SK-N-SH (cell line): ENCODE data around the gene HSPB1. TPM values are rescaled to one million over a fixed set of nuclear protein-coding genes. Genes with fewer than 3 reads are reported as not detected.

ENCODE experiments used
- CTCF ChIA-PET: fragments of 300-600, 350-600 bp; formaldehyde crosslinking; extraction: SDS; loops from one replicate; lab custom pipeline; 2021; lab: Yijun Ruan, JAX
- POLR2A ChIA-PET: fragments of 350-600 bp; sonication (Branson Sonifier 250); formaldehyde crosslinking; extraction: SDS; loops from one replicate; lab custom pipeline; 2020; ENCODE audit warnings: antibody characterized with exemption, inconsistent platforms; lab: Yijun Ruan, JAX
- DNase-seq: peaks from one replicate; pipeline ENCODE4 v3.0.0; 2012
- H2AFZ ChIP-seq: fragments of 200-600 bp; sonication (generic); 2 replicates; pipeline ENCODE4 v1.8.1; 2016; ENCODE audit warnings: antibody characterized with exemption, mild to moderate bottlenecking, low read depth
- H3F3A ChIP-seq: fragments of 200-600 bp; sonication (generic); replicated peaks from 2 replicates; pipeline ENCODE3; 2016; ENCODE audit warnings: antibody characterized with exemption, mild to moderate bottlenecking; ENCODE audit not compliant: insufficient read depth
- H3K27ac ChIP-seq, 2 experiments: fragments of 200-500 bp in 1 of 2; fragments of 200-600 bp in 1 of 2; sonication (Bioruptor generic) in 1 of 2; sonication (generic), shearing (Covaris generic) in 1 of 2; 2 replicates each; pipeline versions ENCODE4 v1.5.1 to v1.6.1; 2014 to 2016; ENCODE audit warnings: low read depth in 2 of 2, inconsistent platforms in 1 of 2, low read length in 1 of 2, mild to moderate bottlenecking in 1 of 2, mixed read lengths in 1 of 2
- H3K27me3 ChIP-seq: fragments of 200-600 bp; sonication (generic), shearing (Covaris generic); 2 replicates; pipeline ENCODE4 v1.6.1; 2016; ENCODE audit warnings: mixed run types; ENCODE audit not compliant: insufficient read depth
- H3K36me3 ChIP-seq, 2 experiments: fragments of 200-500 bp in 1 of 2; fragments of 200-600 bp in 1 of 2; sonication (Bioruptor generic) in 1 of 2; sonication (generic) in 1 of 2; replicated peaks in 1 of 2; 2 replicates each; pipeline versions ENCODE3 to v1.5.1; 2014 to 2016; ENCODE audit warnings: low read length in 1 of 2, mild to moderate bottlenecking in 1 of 2; ENCODE audit not compliant: insufficient read depth in 2 of 2, control insufficient read depth in 1 of 2
- H3K4me1 ChIP-seq, 2 experiments: fragments of 200-500 bp in 1 of 2; fragments of 200-600 bp in 1 of 2; sonication (Bioruptor generic) in 1 of 2; sonication (generic), shearing (Covaris generic) in 1 of 2; 2 replicates each; pipeline versions ENCODE4 v1.5.1 to v1.6.1; 2014 to 2016; ENCODE audit warnings: low read depth in 1 of 2, low read length in 1 of 2, mixed run types in 1 of 2; ENCODE audit not compliant: insufficient read depth in 2 of 2, control insufficient read depth in 1 of 2
- H3K4me2 ChIP-seq: fragments of 200-600 bp; sonication (generic), shearing (Covaris generic); 2 replicates; pipeline ENCODE4 v1.6.1; 2017; ENCODE audit warnings: mixed run types
- H3K4me3 ChIP-seq, 2 experiments: fragments of 200-500 bp in 1 of 2; fragments of 200-600 bp in 1 of 2; sonication (Bioruptor generic) in 1 of 2; sonication (generic), shearing (Covaris generic) in 1 of 2; 2 replicates each; pipeline versions ENCODE4 v1.5.1 to v1.8.1; 2014 to 2016; ENCODE audit warnings: low read depth in 2 of 2, inconsistent platforms in 1 of 2, low read length in 1 of 2, mild to moderate bottlenecking in 1 of 2, mixed read lengths in 1 of 2, moderate library complexity in 1 of 2
- H3K79me2 ChIP-seq: fragments of 200-600 bp; sonication (generic); 2 replicates; pipeline ENCODE4 v1.8.1; 2017; ENCODE audit warnings: mild to moderate bottlenecking; ENCODE audit not compliant: insufficient read depth
- H3K9ac ChIP-seq: fragments of 200-600 bp; sonication (generic); 2 replicates; pipeline ENCODE4 v1.6.1; 2017; ENCODE audit warnings: mixed run types
- H3K9me2 ChIP-seq: fragments of 200-600 bp; sonication (generic); 2 replicates; pipeline ENCODE4 v1.6.1; 2017; ENCODE audit warnings: mixed run types
- H3K9me3 ChIP-seq: fragments of 200-600 bp; sonication (generic); 2 replicates; pipeline ENCODE4 v1.6.1; 2017; ENCODE audit warnings: mixed run types, mild to moderate bottlenecking, moderate library complexity
- H4K20me1 ChIP-seq: fragments of 200-600 bp; sonication (generic); 2 replicates; pipeline ENCODE4 v1.6.1; 2017; ENCODE audit warnings: mild to moderate bottlenecking, mixed run types; ENCODE audit not compliant: insufficient read depth
- CHD2 ChIP-seq: fragments of 150-350 bp; IDR thresholded peaks from 2 replicates; pipeline ENCODE4 v1.6.1; 2018; ENCODE audit warnings: low read length; ENCODE audit not compliant: partially characterized antibody
- CTCF ChIP-seq: fragments of 200-600 bp; sonication (generic); IDR thresholded peaks from 2 replicates; pipeline ENCODE4 v1.6.1; 2017; ENCODE audit warnings: antibody characterized with exemption, mild to moderate bottlenecking, moderate library complexity
- ELF1 ChIP-seq: IDR thresholded peaks from 2 replicates; pipeline ENCODE4 v1.4.0; 2012
- EZH2phosphoT487 ChIP-seq: fragments of 200-600 bp; sonication (generic); IDR thresholded peaks from 2 replicates; pipeline ENCODE4 v1.6.1; 2017; ENCODE audit warnings: low read depth, mixed run types, mild to moderate bottlenecking, antibody characterized with exemption, moderate library complexity, borderline replicate concordance
- FOSL2 ChIP-seq: IDR thresholded peaks from 2 replicates; pipeline ENCODE4 v1.4.0; 2012; ENCODE audit warnings: low read depth, mild to moderate bottlenecking, moderate library complexity, borderline replicate concordance
- FOXJ3 ChIP-seq: sonication (generic); formaldehyde crosslinking; IDR thresholded peaks from 2 replicates; pipeline ENCODE4 v1.5.1; 2020; ENCODE audit warnings: mild to moderate bottlenecking, missing genetic modification reagents
- GABPA ChIP-seq: IDR thresholded peaks from 2 replicates; pipeline ENCODE4 v1.4.0; 2012; ENCODE audit warnings: low read depth, mild to moderate bottlenecking
- GATA2 ChIP-seq: sonication (generic); formaldehyde crosslinking; IDR thresholded peaks from 2 replicates; pipeline ENCODE4 v1.5.0; 2020; ENCODE audit warnings: mild to moderate bottlenecking, missing genetic modification reagents
- IRF3 ChIP-seq: fragments of 150-350 bp; IDR thresholded peaks from 2 replicates; pipeline ENCODE4 v1.6.1; 2016; ENCODE audit warnings: mild to moderate bottlenecking, low read depth, low read length
- MEF2A ChIP-seq: IDR thresholded peaks from 2 replicates; pipeline ENCODE4 v1.4.0; 2012; ENCODE audit warnings: low read depth, borderline replicate concordance
- MXI1 ChIP-seq: IDR thresholded peaks from 2 replicates; pipeline ENCODE4 v1.6.1; 2012; ENCODE audit warnings: mild to moderate bottlenecking, low read depth, low read length, improper control_type of control experiment
- NFIC ChIP-seq: IDR thresholded peaks from 2 replicates; pipeline ENCODE4 v1.4.0; 2012; ENCODE audit warnings: borderline replicate concordance
- NRF1 ChIP-seq: IDR thresholded peaks from 2 replicates; pipeline ENCODE4 v1.6.1; 2012; ENCODE audit warnings: low read depth, mild to moderate bottlenecking, low read length
- PBX3 ChIP-seq: IDR thresholded peaks from 2 replicates; pipeline ENCODE4; 2012
- POLR2AphosphoS5 ChIP-seq: IDR thresholded peaks from 2 replicates; pipeline ENCODE4 v1.6.1; 2012; ENCODE audit warnings: low read depth, low read length
- RAD21 ChIP-seq: IDR thresholded peaks from 2 replicates; pipeline ENCODE4 v1.6.1; 2012; ENCODE audit warnings: mild to moderate bottlenecking, low read length
- RCOR1 ChIP-seq: fragments of 150-350 bp; IDR thresholded peaks from 2 replicates; pipeline ENCODE4 v1.6.1; 2017; ENCODE audit warnings: antibody characterized with exemption, low read length
- REST ChIP-seq: IDR thresholded peaks from 2 replicates; pipeline ENCODE4 v1.6.1; 2012; ENCODE audit warnings: mild to moderate bottlenecking, low read depth, low read length, moderate library complexity
- SIN3A ChIP-seq: IDR thresholded peaks from 2 replicates; pipeline ENCODE4 v1.6.1; 2012; ENCODE audit warnings: low read depth, mild to moderate bottlenecking, low read length, moderate library complexity, borderline replicate concordance
- SMC3 ChIP-seq: IDR thresholded peaks from 2 replicates; pipeline ENCODE4 v1.6.1; 2012; ENCODE audit warnings: low read depth, low read length, improper control_type of control experiment
- TAF1 ChIP-seq: IDR thresholded peaks from 2 replicates; pipeline ENCODE4 v1.6.1; 2012; ENCODE audit warnings: low read depth, mild to moderate bottlenecking, low read length, moderate library complexity, borderline replicate concordance
- TEAD4 ChIP-seq: IDR thresholded peaks from 2 replicates; pipeline ENCODE4 v1.4.0; 2012; ENCODE audit warnings: mild to moderate bottlenecking, borderline replicate concordance; ENCODE audit not compliant: insufficient read depth
- USF1 ChIP-seq: IDR thresholded peaks from 2 replicates; pipeline ENCODE4 v1.4.0; 2012; ENCODE audit warnings: low read depth, borderline replicate concordance
- USF2 ChIP-seq: fragments of 150-350 bp; IDR thresholded peaks from 2 replicates; pipeline ENCODE4 v1.6.1; 2017; ENCODE audit warnings: antibody characterized with exemption, low read length, low read depth, borderline replicate concordance
- YY1 ChIP-seq: IDR thresholded peaks from 2 replicates; pipeline ENCODE4 v1.4.0; 2012; ENCODE audit warnings: low read depth, mild to moderate bottlenecking
- WGBS: methylation state at CpG from one replicate; pipeline ENCODE4 v1.1.6; 2017; ENCODE audit warnings: low lambda C conversion rate; 5-methylcytosine and 5-hydroxymethylcytosine counted together
- polyA plus RNA-seq, 3 experiments: library from polyadenylated mRNA; depleted of rRNA; stranded (reverse); fragments of >200 nt; gene quantifications; 2 replicates each; pipeline ENCODE4 v1.2.3, GENCODE V29; 2012

The HSPB1 gene
- polyA plus RNA-seq, 1 of the 3 experiments (the other 2 are of a cell fraction) = 824 TPM

- Histone ChIP-seq H3K4me2 (no peak overlapping the region), H3K36me3 (no peaks in the 10 kb centered on the region), H3K9me3 (no peaks in the 10 kb centered on the region), H3K4me3 (no peak overlapping the region), H3K9me2 (no peaks in the 10 kb centered on the region), H3K27ac (no peak overlapping the region), H3K9ac (no peak overlapping the region), H3K4me1 (peaks cover 0 to 4% of the 10 kb centered on the region in 2 experiments; a peak in 1 of 4 replicates), H3K27me3 (no peaks in the 10 kb centered on the region), H2AFZ (no peak overlapping the region), H3K79me2 (no peaks in the 10 kb centered on the region), H3F3A (peaks cover 5% of the 10 kb centered on the region), H4K20me1 (no peaks in the 10 kb centered on the region)
- CTCF ChIA-PET = interaction anchor here (0.9 to 9.1 kb wide), 5 partner anchors 38 to 82 kb away, joined by 3 to 170 read pairs (median 4); partner anchors contain the start of gene SRRM3
- DNase-seq = peak; percentile 64
- 93% methylated on average over 8 of the region's 8 CpGs for WGBS
- POLR2A ChIA-PET = interaction anchor here (1.1 kb wide), 1 partner anchor 80 kb away, joined by 3 read pairs; no protein-coding TSS in a partner anchor
- no peak for TF ChIP-seq USF2
- TF ChIP-seq RCOR1 = no peak
- no peak for TF ChIP-seq GATA2
- TF ChIP-seq IRF3 = no peak
- no peak for TF ChIP-seq TAF1
- no peak for TF ChIP-seq CHD2
- TF ChIP-seq NRF1 = no peak
- TF ChIP-seq REST = no peak
- TF ChIP-seq EZH2phosphoT487 = no peak
- no peak for TF ChIP-seq USF1
- no peak for TF ChIP-seq MXI1
- TF ChIP-seq SIN3A = no peak
- TF ChIP-seq FOXJ3 (CRISPR knock-in tag) = no peak
- TF ChIP-seq YY1 = no peak
- TF ChIP-seq RAD21 = peak; percentile 52; the same call in 1 of the 2 replicates
- TF ChIP-seq FOSL2 = no peak
- no peak for TF ChIP-seq POLR2AphosphoS5
- TF ChIP-seq MEF2A = no peak
- no peak for TF ChIP-seq TEAD4
- peak; percentile 22; the same call in 1 of the 2 replicates for TF ChIP-seq SMC3
- no peak for TF ChIP-seq NFIC
- no peak for TF ChIP-seq GABPA
- TF ChIP-seq PBX3 = 0 out of 2 replicates have a peak, but pooled peaks have one; percentile 13
- no peak for TF ChIP-seq ELF1
- TF ChIP-seq CTCF = peak; percentile 13; the same call in 1 of the 2 replicates
Observed at GRCh38 chr7:76257973-76258372, 44.5 kb upstream of the HSPB1 start.
